Osteocyte (in vitro differentiated cells): ENCODE measurements around the gene ZNF675. TPM values are rescaled to one million over a fixed set of nuclear protein-coding genes. Genes with fewer than 3 reads are reported as not detected.
"Not testable (repeated sequence)": the region's sequence is repeated elsewhere in the genome, so short reads cannot be mapped to it uniquely, and the experiment has no call there.

Source experiments
- DNase-seq: peaks from one replicate; pipeline ENCODE4 v3.0.0; 2021; ENCODE audit warnings: mixed read lengths; ENCODE audit not compliant: unreplicated experiment; ENCODE audit errors: extremely low spot score
- H3K27ac Mint-ChIP-seq: one replicate; pipeline ENCODE4 v1.8.0; 2021; ENCODE audit warnings: mild to moderate bottlenecking, mixed read lengths; ENCODE audit not compliant: unreplicated experiment
- H3K27me3 Mint-ChIP-seq: one replicate; pipeline ENCODE4 v1.8.0; 2021; ENCODE audit warnings: mixed read lengths; ENCODE audit not compliant: unreplicated experiment
- H3K36me3 Mint-ChIP-seq: one replicate; pipeline ENCODE4 v1.8.0; 2021; ENCODE audit warnings: mixed read lengths; ENCODE audit not compliant: unreplicated experiment
- H3K4me1 Mint-ChIP-seq: one replicate; pipeline ENCODE4 v1.8.0; 2021; ENCODE audit warnings: mixed read lengths; ENCODE audit not compliant: unreplicated experiment
- H3K4me3 Mint-ChIP-seq: one replicate; pipeline ENCODE4 v1.8.0; 2021; ENCODE audit warnings: mild to moderate bottlenecking, moderate library complexity, mixed read lengths; ENCODE audit not compliant: unreplicated experiment
- H3K9me3 Mint-ChIP-seq: one replicate; pipeline ENCODE4 v1.8.0; 2021; ENCODE audit warnings: mixed read lengths; ENCODE audit not compliant: unreplicated experiment
- CTCF ChIP-seq: fragments of 200-600 bp; sonication (generic); IDR thresholded peaks from 2 replicates; pipeline ENCODE4 v1.5.0; 2021; ENCODE audit warnings: antibody characterized with exemption, mild to moderate bottlenecking, moderate library complexity
- total RNA-seq: library from RNA; stranded (reverse); gene quantifications from 2 replicates; pipeline ENCODE4 v1.2.1, GENCODE V29; 2021

Gene ZNF675
- total RNA-seq, 1 donor from 2014 or later = 8.2 TPM

DNA sequence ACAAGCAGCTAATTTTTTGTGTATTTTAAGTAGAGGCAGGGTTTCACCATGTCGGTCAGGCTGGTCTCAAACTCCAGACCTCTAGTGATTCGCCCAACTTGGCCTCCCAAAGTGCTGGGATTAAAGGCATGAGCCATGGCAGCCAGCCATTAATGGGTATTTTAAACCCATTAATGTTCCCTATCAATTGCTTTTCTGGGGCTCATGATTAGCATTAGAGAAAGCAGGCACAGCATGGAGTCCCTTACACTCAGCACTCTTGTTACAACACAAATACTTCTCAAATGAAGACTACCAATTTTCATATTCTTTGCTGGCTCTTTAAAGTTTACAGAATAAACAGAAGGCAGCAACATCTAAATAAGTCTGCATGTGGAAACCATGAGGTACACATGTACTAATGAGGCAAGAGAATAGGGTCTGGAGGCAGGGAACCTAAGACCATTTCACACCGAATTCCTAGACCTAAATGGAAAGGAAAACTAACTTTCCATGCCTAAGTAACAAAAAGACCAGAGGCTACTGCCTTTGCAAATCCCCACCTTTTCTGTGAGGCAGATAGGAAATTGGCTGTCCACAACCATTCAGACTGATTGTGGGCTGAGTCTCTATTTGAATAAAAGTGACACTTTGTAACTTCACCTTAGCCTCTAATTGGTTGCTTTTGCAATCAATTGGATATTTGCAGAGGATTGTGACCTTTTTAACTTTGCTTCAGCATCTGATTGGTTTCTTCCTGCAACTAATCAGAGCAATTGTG is 21.2 kb downstream of the ZNF675 start:
- H3K36me3 Mint-ChIP-seq = peaks cover 52% of the 10 kb centered on the region
- no peak overlapping the region for H3K27ac Mint-ChIP-seq
- no peak for DNase-seq
- peaks cover 5% of the 10 kb centered on the region for H3K9me3 Mint-ChIP-seq
- no peaks in the 10 kb centered on the region for H3K4me1 Mint-ChIP-seq
- no peak overlapping the region for H3K4me3 Mint-ChIP-seq
- H3K27me3 Mint-ChIP-seq = no peaks in the 10 kb centered on the region
- TF ChIP-seq CTCF = no peak

GRCh38 chr19:23649817-23650216 is 37.2 kb downstream of the ZNF675 start:
- not testable (repeated sequence) for H3K27me3 Mint-ChIP-seq, H3K27ac Mint-ChIP-seq, H3K4me1 Mint-ChIP-seq, H3K4me3 Mint-ChIP-seq, DNase-seq
- peaks cover 58% of the 10 kb centered on the region for H3K9me3 Mint-ChIP-seq
- peaks cover 34% of the 10 kb centered on the region for H3K36me3 Mint-ChIP-seq

Other genes starting within 250 kb of the ZNF675 start
- gene ZNF681, start 71.7 kb upstream of the ZNF675 start, total RNA-seq = 1.4 and 2.4 TPM in 2 replicates
- 1.7 and 2.2 TPM in 2 replicates for gene ZNF726, start 227.7 kb upstream of the ZNF675 start, total RNA-seq